ENCODE measurements around the gene MAPKAP1. TPM values are rescaled to one million over a fixed set of nuclear protein-coding genes. Genes with fewer than 3 reads are reported as not detected.
A peak's percentile ranks its signal among the peaks of the same experiment; 100 is the strongest.

MAPKAP1 gene
- total and polyA plus RNA-seq, 2 of the 13 experiments (the other 11 are each of a cell fraction or from before 2014, with no cell fraction given), result 45.0 to 64.3 TPM

GRCh38 chr9:125706651-125707471 lies at the start of gene MAPKAP1 (continued):
- no peak for TF ChIP-seq HIC2 (CRISPR knock-in tag; IDR thresholded peaks at IDR 0.05; ENCODE audit: low read depth)
- TF ChIP-seq U2AF1 (optimal IDR thresholded peaks at IDR 0.05; ENCODE audit: low read depth, low read length), result no peak
- TF ChIP-seq MEIS2 (CRISPR knock-in tag; IDR thresholded peaks at IDR 0.05), result no peak
- TF ChIP-seq GMEB1 (CRISPR knock-in tag; IDR thresholded peaks at IDR 0.05; ENCODE audit: borderline replicate concordance), result peak; percentile 84; the same call in 1 of the 2 replicates
- TF ChIP-seq HNRNPL (IDR thresholded peaks at IDR 0.05; ENCODE audit: low read depth, low read length), result no peak
- no peak for TF ChIP-seq ONECUT2 (CRISPR knock-in tag; IDR thresholded peaks at IDR 0.05)
- no peak for TF ChIP-seq MLLT10 (CRISPR knock-in tag; IDR thresholded peaks at IDR 0.05)
- TF ChIP-seq ZNF460 (CRISPR knock-in tag; IDR thresholded peaks at IDR 0.05; ENCODE audit: borderline replicate concordance), result no peak
- TF ChIP-seq ATF5 (CRISPR knock-in tag; IDR thresholded peaks at IDR 0.05; ENCODE audit: low read depth), result no peak
- TF ChIP-seq TOE1 (CRISPR knock-in tag; IDR thresholded peaks at IDR 0.05), result no peak; the same call in 1 of the 2 replicates
- no peak for TF ChIP-seq ZNF337 (CRISPR knock-in tag; IDR thresholded peaks at IDR 0.05; ENCODE audit: borderline replicate concordance, low read depth)
- peak; percentile 66 for TF ChIP-seq ZNF350 (CRISPR knock-in tag; IDR thresholded peaks at IDR 0.05; ENCODE audit: borderline replicate concordance, low read depth)
- no peak for TF ChIP-seq ZBTB20 (CRISPR knock-in tag; IDR thresholded peaks at IDR 0.05; ENCODE audit: borderline replicate concordance, low read depth)
- TF ChIP-seq ZNF530 (CRISPR knock-in tag; IDR thresholded peaks at IDR 0.05; ENCODE audit: low read depth), result no peak
- TF ChIP-seq SMAD9 (CRISPR knock-in tag; IDR thresholded peaks at IDR 0.05), result no peak; the same call in 1 of the 2 replicates
- no peak for TF ChIP-seq ZNF740 (CRISPR knock-in tag; IDR thresholded peaks at IDR 0.05)
- TF ChIP-seq POLR2G (IDR thresholded peaks at IDR 0.05; ENCODE audit: low read depth, low read length), result peak; percentile 90
- no peak for TF ChIP-seq RORA (CRISPR knock-in tag; IDR thresholded peaks at IDR 0.05)
- TF ChIP-seq ZNF205 (CRISPR knock-in tag; IDR thresholded peaks at IDR 0.05), result no peak

All from HepG2 (cell line).